ENCODE measurements around the gene CACNA1G. TPM values are rescaled to one million over a fixed set of nuclear protein-coding genes. Genes with fewer than 3 reads are reported as not detected.

Gene CACNA1G
- total and polyA plus RNA-seq, 2 donors (not counting 3 experiments of a cell fraction or from before 2014, with no cell fraction given), result not detected

- Histone ChIP-seq H3K27me3 (ENCODE audit: control insufficient read depth in 2 of 2, insufficient read depth in 2 of 2, low read length in 2 of 2) (no peaks in the 10 kb centered on the region), H3K27ac (ENCODE audit: insufficient read depth, low read depth, low read length) (no peak overlapping the region), H3K4me1 (ENCODE audit: control insufficient read depth, extremely low read depth, insufficient read depth, low read length) (peaks cover 31% of the 10 kb centered on the region), H3K9ac (replicated peaks; ENCODE audit: extremely low read depth, insufficient read depth, low read length) (no peak overlapping the region), H3K79me2 (ENCODE audit: control insufficient read depth, insufficient read depth, low read length) (no peaks in the 10 kb centered on the region), H3K4me2 (ENCODE audit: insufficient read depth, low read length) (no peak overlapping the region), H4K20me1 (replicated peaks; ENCODE audit: control insufficient read depth, extremely low read depth, insufficient read depth, low read length) (no peaks in the 10 kb centered on the region), H3K9me3 (replicated peaks; ENCODE audit: control insufficient read depth, insufficient read depth, low read length) (no peaks in the 10 kb centered on the region), H3K36me3 (ENCODE audit: control insufficient read depth in 2 of 2, extremely low read depth in 1 of 2, insufficient read depth in 2 of 2, low read length in 2 of 2) (no peaks in the 10 kb centered on the region), H3K9me1 (replicated peaks; ENCODE audit: control insufficient read depth, extremely low read depth, insufficient read depth, low read length) (no peaks in the 10 kb centered on the region), H3K4me3 (replicated peaks in 1 of 3; ENCODE audit: insufficient read depth in 1 of 3, low read depth in 1 of 3, low read length in 3 of 3) (no peak overlapping the region), H2AFZ (ENCODE audit: low read depth, low read length) (no peak overlapping the region)
- no TSS peak for BruUV-seq (replicated peaks)
- intact Hi-C loops (cut with micrococcal nuclease) (no loop called here), dilution Hi-C loops (cut with MboI; ENCODE audit: extremely low pct_ligation_motif_present, low sequenced_read_pairs) (no loop called here)
- ChIA-PET POLR2A (no interaction called here), CTCF (interaction anchor here (3.8 to 3.9 kb wide), 2 partner anchors 29 to 33 kb away, joined by 16 to 29 read pairs; no protein-coding TSS in a partner anchor)
- FAIRE-seq (no peak), DNase-seq (ENCODE audit: low read depth, low spot score) (no peak)
- no peak for TF ChIP-seq POLR2AphosphoS5 (IDR thresholded peaks at IDR 0.05; ENCODE audit: insufficient read depth, low read depth, low read length)
- no peak for TF ChIP-seq POLR2A (IDR thresholded peaks at IDR 0.05; ENCODE audit: low read depth, low read length)
- TF ChIP-seq, protein P1, sequence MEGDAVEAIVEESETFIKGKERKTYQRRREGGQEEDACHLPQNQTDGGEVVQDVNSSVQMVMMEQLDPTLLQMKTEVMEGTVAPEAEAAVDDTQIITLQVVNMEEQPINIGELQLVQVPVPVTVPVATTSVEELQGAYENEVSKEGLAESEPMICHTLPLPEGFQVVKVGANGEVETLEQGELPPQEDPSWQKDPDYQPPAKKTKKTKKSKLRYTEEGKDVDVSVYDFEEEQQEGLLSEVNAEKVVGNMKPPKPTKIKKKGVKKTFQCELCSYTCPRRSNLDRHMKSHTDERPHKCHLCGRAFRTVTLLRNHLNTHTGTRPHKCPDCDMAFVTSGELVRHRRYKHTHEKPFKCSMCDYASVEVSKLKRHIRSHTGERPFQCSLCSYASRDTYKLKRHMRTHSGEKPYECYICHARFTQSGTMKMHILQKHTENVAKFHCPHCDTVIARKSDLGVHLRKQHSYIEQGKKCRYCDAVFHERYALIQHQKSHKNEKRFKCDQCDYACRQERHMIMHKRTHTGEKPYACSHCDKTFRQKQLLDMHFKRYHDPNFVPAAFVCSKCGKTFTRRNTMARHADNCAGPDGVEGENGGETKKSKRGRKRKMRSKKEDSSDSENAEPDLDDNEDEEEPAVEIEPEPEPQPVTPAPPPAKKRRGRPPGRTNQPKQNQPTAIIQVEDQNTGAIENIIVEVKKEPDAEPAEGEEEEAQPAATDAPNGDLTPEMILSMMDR (IDR thresholded peaks at IDR 0.05; ENCODE audit: extremely low read depth in 1 of 2, insufficient read depth in 1 of 2, low read depth in 1 of 2, low read length in 2 of 2), result no peak
- no peak for TF ChIP-seq MYC (IDR thresholded peaks at IDR 0.05; ENCODE audit: low read depth, low read length)
- TF ChIP-seq JUN (IDR thresholded peaks at IDR 0.05; ENCODE audit: borderline replicate concordance, insufficient read depth, insufficient read length, low read depth), result no peak
- no peak for TF ChIP-seq GATA2 (IDR thresholded peaks at IDR 0.05; ENCODE audit: insufficient read depth, insufficient read length, low read depth, low read length)
Measured at GRCh38 chr17:50659179-50659578, 98.7 kb downstream of the CACNA1G start.

Data from endothelial cell of umbilical vein (primary cell).